GM19351 (cell line): ENCODE measurements around the gene PAQR8.

Source experiments
- ATAC-seq: cut with Tn5 transposase; IDR thresholded peaks from one replicate; pipeline ENCODE4 v1.9.1; 2021; ENCODE audit warnings: mild to moderate bottlenecking, moderate library complexity; ENCODE audit not compliant: unreplicated experiment

The PAQR8 gene

GRCh38 chr6:52457096-52457495 lies 95.1 kb downstream of the PAQR8 start:
- ATAC-seq, result no peak
